Middle frontal gyrus (tissue), 1 donor: ENCODE data around the gene MCM10.
"Not testable (repeated sequence)": the region's sequence is repeated elsewhere in the genome, so short reads cannot be mapped to it uniquely, and the experiment has no call there.

ENCODE experiments used
- DNase-seq: peaks from one replicate; pipeline ENCODE4 v3.0.0-alpha.2; 2015; ENCODE audit warnings: low spot score; ENCODE audit errors: extremely low spot score

Gene MCM10

GRCh38 chr10:13160934-13161856 lies at the start of gene MCM10:
MCM10 (plus strand) TSS chr10:13161558; CDS start chr10:13164203, 2,645 bp downstream.
- DNase-seq = peak; percentile 99

GRCh38 chr10:13113544-13113943 lies 47.8 kb upstream of the MCM10 start:
- DNase-seq = no peak

- DNase-seq = no peak
Observed at GRCh38 chr10:13115832-13116803, 45.2 kb upstream of the MCM10 start.

- DNase-seq = no peak
Observed at GRCh38 chr10:13117841-13118783, 43.2 kb upstream of the MCM10 start.

GRCh38 chr10:13118784-13119410 lies 42.5 kb upstream of the MCM10 start:
- DNase-seq = no peak

GRCh38 chr10:13120786-13121499 lies 40.4 kb upstream of the MCM10 start:
- no peak for DNase-seq

GRCh38 chr10:13121500-13121854 lies 39.9 kb upstream of the MCM10 start:
- no peak for DNase-seq

- DNase-seq = no peak
Observed at GRCh38 chr10:13136651-13137050, 24.7 kb upstream of the MCM10 start.

GRCh38 chr10:13139150-13139549 lies 22.2 kb upstream of the MCM10 start:
- no peak for DNase-seq

GRCh38 chr10:13139676-13140075 lies 21.7 kb upstream of the MCM10 start:
- DNase-seq = no peak

GRCh38 chr10:13140627-13141190 lies 20.6 kb upstream of the MCM10 start:
- no peak for DNase-seq

GRCh38 chr10:13143766-13144165 lies 17.6 kb upstream of the MCM10 start:
- DNase-seq = no peak

- DNase-seq = no peak
Observed at GRCh38 chr10:13144814-13145213, 16.5 kb upstream of the MCM10 start.

GRCh38 chr10:13146379-13146778 lies 15.0 kb upstream of the MCM10 start:
- DNase-seq = no peak

GRCh38 chr10:13147161-13147560 lies 14.2 kb upstream of the MCM10 start:
- DNase-seq = no peak

- no peak for DNase-seq
Observed at GRCh38 chr10:13152296-13152695, 9.1 kb upstream of the MCM10 start.

- not testable (repeated sequence) for DNase-seq
Observed at GRCh38 chr10:13155860-13156259, 5.5 kb upstream of the MCM10 start.

GRCh38 chr10:13158401-13158800 lies 3.0 kb upstream of the MCM10 start:
- no peak for DNase-seq

- no peak for DNase-seq
Observed at GRCh38 chr10:13161857-13162271, 506 bp downstream of the MCM10 start.
